ENCODE data around the gene PACS2. TPM values are rescaled to one million over a fixed set of nuclear protein-coding genes. Genes with fewer than 3 reads are reported as not detected.

PACS2 gene
- total RNA-seq, 1 donor from 2014 or later, result 48.0 TPM

- Mint-ChIP-seq H3K4me3 (peak overlapping the region; percentile 46), H3K27ac (no peak overlapping the region), H3K36me3 (ENCODE audit: low read depth) (no peaks in the 10 kb centered on the region), H3K4me1 (peaks cover 15% of the 10 kb centered on the region), H3K9me3 (no peaks in the 10 kb centered on the region), H3K27me3 (peaks cover 12% of the 10 kb centered on the region)
- ATAC-seq (ENCODE audit: low read depth), result peak; percentile 53
- intact Hi-C loops (cut with micrococcal nuclease), result no loop called here
- DNase-seq, result peak; percentile 41
- ChIA-PET POLR2A (interaction anchor here (0.7 to 1.2 kb wide), 2 partner anchors 13 to 20 kb away, joined by 3 to 4 read pairs; partner anchors contain the start of gene TEX22), CTCF (no interaction called here)
- no peak for TF ChIP-seq CTCF (IDR thresholded peaks at IDR 0.05)
Measured at GRCh38 chr14:105411017-105411941, 96.7 kb downstream of the PACS2 start.

DNA sequence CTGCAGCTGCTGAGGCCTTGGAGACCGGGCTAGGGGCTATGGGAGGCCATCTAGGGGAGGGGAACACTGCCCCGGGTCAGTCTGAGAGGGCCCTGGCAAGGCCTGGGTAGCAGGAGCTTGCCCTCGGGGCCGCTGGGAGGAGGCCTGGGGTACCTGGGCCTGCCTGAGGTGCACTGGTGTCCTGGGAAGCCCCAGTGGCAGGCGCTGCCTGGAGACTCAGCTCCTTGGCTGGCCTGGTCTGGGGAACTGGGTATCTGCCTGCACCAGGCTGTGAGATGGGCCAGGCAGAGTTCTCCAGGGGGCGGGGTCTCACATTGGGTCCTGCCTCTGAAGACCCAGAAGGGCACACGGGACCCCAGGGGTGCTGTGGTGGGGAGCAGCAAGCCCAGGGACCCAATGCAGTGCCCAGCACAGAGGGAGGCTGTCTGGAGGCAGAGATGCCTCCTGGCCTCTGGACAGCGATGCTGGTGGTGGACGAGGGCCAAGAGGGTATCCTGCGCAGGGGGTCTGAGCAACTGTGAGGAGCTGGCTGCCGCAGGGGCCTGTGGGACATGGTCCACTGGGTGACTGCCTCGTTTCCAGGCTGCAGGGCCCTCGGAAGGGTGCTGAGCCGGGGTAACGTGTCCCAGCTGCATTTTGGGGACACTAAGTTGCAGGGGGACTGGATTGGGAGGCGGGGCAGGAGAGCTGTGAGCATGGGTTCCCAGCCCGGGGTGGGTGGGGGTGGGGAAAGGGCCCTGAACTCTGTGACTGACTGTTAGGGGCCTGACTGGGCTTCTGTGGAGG is 97.6 kb downstream of the PACS2 start:
- POLR2A ChIA-PET, result no interaction called here
- CTCF ChIA-PET, result no interaction called here
- no peak for DNase-seq

GRCh38 chr14:105412771-105413543 is 98.4 kb downstream of the PACS2 start:
- no peaks in the 10 kb centered on the region for H3K36me3 Mint-ChIP-seq (ENCODE audit: low read depth)
- intact Hi-C loops (cut with micrococcal nuclease), result no loop called here

More for the DNA sequence above, 97.6 kb downstream of the PACS2 start:
- intact Hi-C loops (cut with micrococcal nuclease), result no loop called here
- Mint-ChIP-seq H3K27ac (no peak overlapping the region), H3K9me3 (no peaks in the 10 kb centered on the region), H3K4me3 (no peak overlapping the region), H3K27me3 (peaks cover 12% of the 10 kb centered on the region), H3K36me3 (ENCODE audit: low read depth) (no peaks in the 10 kb centered on the region), H3K4me1 (peaks cover 15% of the 10 kb centered on the region)
- TF ChIP-seq CTCF (IDR thresholded peaks at IDR 0.05), result no peak
- no peak for ATAC-seq (ENCODE audit: low read depth)

GRCh38 chr14:105413544-105413886 is 99.0 kb downstream of the PACS2 start:
- peaks cover 15% of the 10 kb centered on the region for H3K4me1 Mint-ChIP-seq
- H3K36me3 Mint-ChIP-seq (ENCODE audit: low read depth), result no peaks in the 10 kb centered on the region
- ATAC-seq (ENCODE audit: low read depth) (no peak), DNase-seq (no peak)
- H3K9me3 Mint-ChIP-seq, result no peaks in the 10 kb centered on the region
- no peak overlapping the region for H3K4me3 Mint-ChIP-seq
- H3K27me3 Mint-ChIP-seq, result peaks cover 12% of the 10 kb centered on the region
- ChIA-PET POLR2A (interaction anchor here (1.1 kb wide), 2 partner anchors 13 to 76 kb away, joined by 3 read pairs; no protein-coding TSS in a partner anchor), CTCF (interaction anchor here (1.1 kb wide), 1 partner anchor 76 kb away, joined by 4 read pairs; no protein-coding TSS in a partner anchor)
- H3K27ac Mint-ChIP-seq, result no peak overlapping the region
- no peak for TF ChIP-seq CTCF (IDR thresholded peaks at IDR 0.05)
- intact Hi-C loops (cut with micrococcal nuclease), result no loop called here

More at GRCh38 chr14:105412771-105413543, 98.4 kb downstream of the PACS2 start:
- ATAC-seq (ENCODE audit: low read depth) (no peak), DNase-seq (no peak)
- Mint-ChIP-seq H3K27ac (no peak overlapping the region), H3K4me1 (peaks cover 15% of the 10 kb centered on the region), H3K9me3 (no peaks in the 10 kb centered on the region), H3K4me3 (no peak overlapping the region), H3K27me3 (peaks cover 12% of the 10 kb centered on the region)
- ChIA-PET CTCF (interaction anchor here (1.1 kb wide), 1 partner anchor 77 kb away, joined by 4 read pairs; no protein-coding TSS in a partner anchor), POLR2A (interaction anchor here (1.1 kb wide), 2 partner anchors 13 to 77 kb away, joined by 3 read pairs; no protein-coding TSS in a partner anchor)
- TF ChIP-seq CTCF (IDR thresholded peaks at IDR 0.05), result no peak

Measured in activated B cell treated with CpG ODN at 0.5 μM for 24 hours (primary cell).